HFFc6 (cell line): Measurements from ENCODE around the gene SORCS2. TPM values are rescaled to one million over a fixed set of nuclear protein-coding genes. Genes with fewer than 3 reads are reported as not detected.

ENCODE experiments used
- DNase-seq: peaks from one replicate; pipeline ENCODE4 v3.0.0-alpha.2; 2018
- H3K27ac Mint-ChIP-seq: 2 replicates; pipeline ENCODE4 v1.8.0; 2020; ENCODE audit warnings: mild to moderate bottlenecking, mixed read lengths
- H3K27me3 Mint-ChIP-seq: 2 replicates; pipeline ENCODE4 v1.8.0; 2021; ENCODE audit warnings: mild to moderate bottlenecking, moderate library complexity, mixed read lengths; ENCODE audit not compliant: insufficient read depth
- H3K36me3 Mint-ChIP-seq: 2 replicates; pipeline ENCODE4 v1.8.0; 2021; ENCODE audit warnings: low read depth, mixed read lengths
- H3K4me1 Mint-ChIP-seq: 2 replicates; pipeline ENCODE4 v1.8.0; 2020; ENCODE audit warnings: low read depth, mixed read lengths
- H3K4me3 Mint-ChIP-seq: 2 replicates; pipeline ENCODE4 v1.8.0; 2020; ENCODE audit warnings: mild to moderate bottlenecking, moderate library complexity, mixed read lengths
- H3K9me3 Mint-ChIP-seq: 2 replicates; pipeline ENCODE4 v1.8.0; 2020; ENCODE audit warnings: mild to moderate bottlenecking, mixed read lengths
- CTCF ChIP-seq: fragments of 200-600 bp; sonication (generic); IDR thresholded peaks from 2 replicates; pipeline ENCODE4 v1.5.0; 2021; ENCODE audit warnings: antibody characterized with exemption, mild to moderate bottlenecking
- total RNA-seq, 6 experiments: library from RNA; stranded (reverse); fragmentation: NEBNext Ultra II Directional; extraction: Animal tissue kit (Norgen Biotek cat#: 25700); gene quantifications; 2 replicates in 1 of 6; 3 replicates in 5 of 6; pipeline ENCODE4 v1.2.3, GENCODE V29; 2021

Gene SORCS2
- total RNA-seq, 6 experiments from 2014 or later = 0.05 to 0.15 (median 0.12) TPM; not detected in 3

GRCh38 chr4:7660176-7661039 lies 468.1 kb downstream of the SORCS2 start:
- Mint-ChIP-seq H3K27ac (no peak overlapping the region), H3K9me3 (no peaks in the 10 kb centered on the region), H3K36me3 (no peaks in the 10 kb centered on the region), H3K4me1 (no peaks in the 10 kb centered on the region), H3K4me3 (no peak overlapping the region), H3K27me3 (peaks cover 4% of the 10 kb centered on the region)
- TF ChIP-seq CTCF = no peak; the same call in 1 of the 2 replicates
- DNase-seq = no peak

- no peak for TF ChIP-seq CTCF
- no peaks in the 10 kb centered on the region for H3K36me3 Mint-ChIP-seq
- no peak for DNase-seq
- no peaks in the 10 kb centered on the region for H3K4me1 Mint-ChIP-seq
- no peaks in the 10 kb centered on the region for H3K9me3 Mint-ChIP-seq
- peaks cover 10% of the 10 kb centered on the region for H3K27me3 Mint-ChIP-seq
- H3K4me3 Mint-ChIP-seq = no peak overlapping the region
- H3K27ac Mint-ChIP-seq = no peak overlapping the region
These were observed 468.9 kb downstream of the SORCS2 start for GRCh38 chr4:7661066-7661748.

- Mint-ChIP-seq H3K27ac (no peak overlapping the region), H3K9me3 (no peaks in the 10 kb centered on the region), H3K4me3 (no peak overlapping the region), H3K36me3 (no peaks in the 10 kb centered on the region), H3K27me3 (peaks cover 16% of the 10 kb centered on the region), H3K4me1 (no peaks in the 10 kb centered on the region)
- DNase-seq = no peak
- TF ChIP-seq CTCF = no peak
These were observed 469.6 kb downstream of the SORCS2 start for GRCh38 chr4:7661846-7662506.

- DNase-seq = no peak
- TF ChIP-seq CTCF = no peak
- no peak overlapping the region for H3K4me3 Mint-ChIP-seq
- H3K27me3 Mint-ChIP-seq = peaks cover 18% of the 10 kb centered on the region
- H3K4me1 Mint-ChIP-seq = no peaks in the 10 kb centered on the region
- H3K9me3 Mint-ChIP-seq = no peaks in the 10 kb centered on the region
- H3K36me3 Mint-ChIP-seq = no peaks in the 10 kb centered on the region
- no peak overlapping the region for H3K27ac Mint-ChIP-seq
These were observed 470.1 kb downstream of the SORCS2 start for GRCh38 chr4:7662507-7662846.

GRCh38 chr4:7663075-7663541 lies 470.8 kb downstream of the SORCS2 start:
- Mint-ChIP-seq H3K36me3 (no peaks in the 10 kb centered on the region), H3K4me3 (no peak overlapping the region), H3K9me3 (no peaks in the 10 kb centered on the region), H3K27me3 (peaks cover 18% of the 10 kb centered on the region), H3K4me1 (no peaks in the 10 kb centered on the region), H3K27ac (no peak overlapping the region)
- no peak for TF ChIP-seq CTCF
- no peak for DNase-seq
